GM21737 (cell line): ENCODE data around the gene DSC2.

Source experiments
- ATAC-seq: cut with Tn5 transposase; IDR thresholded peaks from one replicate; pipeline ENCODE4 v1.9.1; 2021; ENCODE audit warnings: mild to moderate bottlenecking, moderate library complexity; ENCODE audit not compliant: unreplicated experiment

Gene DSC2

GRCh38 chr18:31099450-31100230 is 2.6 kb downstream of the DSC2 start:
- ATAC-seq: no peak

- ATAC-seq: no peak
Measured at GRCh38 chr18:31098878-31099277, 3.3 kb downstream of the DSC2 start.

- ATAC-seq: no peak
Measured at GRCh38 chr18:31097666-31098065, 4.6 kb downstream of the DSC2 start.

GRCh38 chr18:31093880-31094279 is 8.3 kb downstream of the DSC2 start:
- ATAC-seq: no peak

- no peak for ATAC-seq
Measured at GRCh38 chr18:31093294-31093693, 8.9 kb downstream of the DSC2 start.

- no peak for ATAC-seq
Measured at GRCh38 chr18:31091350-31091749, 10.9 kb downstream of the DSC2 start.

GRCh38 chr18:31088532-31088931 is 13.7 kb downstream of the DSC2 start:
- ATAC-seq: no peak

GRCh38 chr18:31079973-31080372 is 22.2 kb downstream of the DSC2 start:
- ATAC-seq: no peak

- ATAC-seq: no peak
Measured at GRCh38 chr18:31077878-31078277, 24.3 kb downstream of the DSC2 start.

GRCh38 chr18:31072175-31072574 is 30.0 kb downstream of the DSC2 start:
- no peak for ATAC-seq

- ATAC-seq: no peak
Measured at GRCh38 chr18:31070206-31070605, 32.0 kb downstream of the DSC2 start.

- no peak for ATAC-seq
Measured at GRCh38 chr18:31066266-31066665, 36.0 kb downstream of the DSC2 start.

- ATAC-seq: no peak
Measured at GRCh38 chr18:31065036-31065773, 37.0 kb downstream of the DSC2 start.

GRCh38 chr18:31064130-31064529 is 38.1 kb downstream of the DSC2 start:
- no peak for ATAC-seq

- no peak for ATAC-seq
Measured at GRCh38 chr18:31061945-31062344, 40.3 kb downstream of the DSC2 start.

- ATAC-seq: no peak
Measured at GRCh38 chr18:31058897-31059296, 43.3 kb downstream of the DSC2 start.

- ATAC-seq: no peak
Measured at GRCh38 chr18:31057917-31058316, 44.3 kb downstream of the DSC2 start.

GRCh38 chr18:31057051-31057450 is 45.2 kb downstream of the DSC2 start:
- no peak for ATAC-seq

- ATAC-seq: no peak
Measured at GRCh38 chr18:31056296-31056695, 45.9 kb downstream of the DSC2 start.

GRCh38 chr18:31050635-31051034 is 51.6 kb downstream of the DSC2 start:
- ATAC-seq: no peak

GRCh38 chr18:31049189-31049588 is 53.0 kb downstream of the DSC2 start:
- no peak for ATAC-seq

GRCh38 chr18:31048216-31048615 is 54.0 kb downstream of the DSC2 start:
- no peak for ATAC-seq
